Heart left ventricle (tissue), 16 donors: ENCODE results near the gene USP12. TPM values are rescaled to one million over a fixed set of nuclear protein-coding genes. Genes with fewer than 3 reads are reported as not detected.
A peak's percentile ranks its signal among the peaks of the same experiment; 100 is the strongest.
"Not testable (repeated sequence)": the region's sequence is repeated elsewhere in the genome, so short reads cannot be mapped to it uniquely, and the experiment has no call there.

ENCODE experiments used
- ATAC-seq, 4 donors: fragments of 200-7000 bp; cut with Tn5 transposase; one replicate each; pipeline ENCODE4 v1.9.1; 2020 to 2022; ENCODE audit warnings: moderate library complexity in 4 of 4, mild to moderate bottlenecking in 3 of 4, moderate number of reproducible peaks in 1 of 4
- DNase-seq, 5 donors: peaks; one replicate each; pipeline ENCODE4 v3.0.0-alpha.2; 2020
- H3K27ac ChIP-seq, 12 donors: fragments of 200-600 bp; sonication (generic) in 4 of 12; one replicate each; pipeline versions ENCODE4 v1.5.0 to v1.8.0; 2016 to 2022; ENCODE audit warnings: mild to moderate bottlenecking in 2 of 12
- H3K27me3 ChIP-seq, 9 donors: fragments of 200-600 bp; sonication (generic) in 2 of 9; one replicate each; pipeline versions ENCODE4 v1.5.1 to v1.8.0; 2016 to 2022; ENCODE audit warnings: mild to moderate bottlenecking in 3 of 9
- H3K36me3 ChIP-seq, 9 donors: fragments of 200-600 bp; sonication (generic) in 2 of 9; one replicate each; pipeline versions ENCODE4 v1.5.0 to v1.8.0; 2018 to 2022; ENCODE audit warnings: mild to moderate bottlenecking in 2 of 9
- H3K4me1 ChIP-seq, 12 donors: fragments of 200-600 bp; sonication (generic) in 4 of 12; one replicate each; pipeline versions ENCODE4 v1.5.0 to v1.8.0; 2016 to 2022; ENCODE audit warnings: mild to moderate bottlenecking in 3 of 12
- H3K4me3 ChIP-seq, 12 donors: fragments of 200-600 bp; sonication (generic) in 4 of 12; one replicate each; pipeline versions ENCODE4 v1.5.0 to v1.8.0; 2017 to 2022; ENCODE audit warnings: mild to moderate bottlenecking in 9 of 12, moderate library complexity in 4 of 12
- H3K9me3 ChIP-seq, 12 donors: fragments of 200-600 bp; sonication (generic) in 4 of 12; one replicate each; pipeline versions ENCODE4 v1.5.0 to v1.8.0; 2016 to 2022; ENCODE audit warnings: mild to moderate bottlenecking in 1 of 12
- CTCF ChIP-seq, 12 donors: fragments of 200-600 bp; sonication (generic) in 4 of 12; IDR thresholded peaks; one replicate each; pipeline versions ENCODE4 v1.5.0 to v1.8.0; 2018 to 2022; ENCODE audit warnings: antibody characterized with exemption in 12 of 12, mild to moderate bottlenecking in 5 of 12
- POLR2A ChIP-seq, 2 donors: fragments of 450-650 bp; IDR thresholded peaks; one replicate each; pipeline ENCODE4 v1.6.1; 2017; ENCODE audit warnings: antibody characterized with exemption in 2 of 2, mild to moderate bottlenecking in 2 of 2, moderate library complexity in 2 of 2
- WGBS, 4 donors: extraction: QIAGEN DNeasy Blood & Tissue Kit in 2 of 4; methylation state at CpG; one replicate each; pipeline versions ENCODE4 v1.1.5 to v1.1.7; 2013 to 2018; 5-methylcytosine and 5-hydroxymethylcytosine counted together
- intact Hi-C, 10 donors: fragments of 100-400 bp; cut with DNase I; formaldehyde crosslinking; loops; one replicate each; pipeline versions ENCODE4 v1.11.1 to v1.14.2; 2022
- long read RNA-seq, 3 donors: library from polyadenylated mRNA; unstranded; transcript quantifications; one replicate each; pipeline ENCODE4 v2.0.0, GENCODE V29; 2020 to 2021
- polyA plus RNA-seq, 2 donors: library from polyadenylated mRNA; stranded (reverse); fragments of 200-250 nt; gene quantifications; one replicate each; pipeline ENCODE4 v1.2.3, GENCODE V29; 2013
- total RNA-seq, 9 donors: library from RNA; depleted of rRNA in 2 of 9; stranded (reverse); fragments of >200 nt in 2 of 9; fragmentation: NEBNext Ultra II Directional in 3 of 9; extraction: Animal tissue kit (Norgen Biotek cat#: 25700) in 3 of 9; gene quantifications; one replicate each; pipeline versions ENCODE4 v1.1.0 to v1.2.4, GENCODE V29; 2016 to 2023
- donor health status: ischemic (EF 13 %, LVEDD 7.1; RV severe dilation, severe dysfunction).
- donor health status: healthy with polysubstance abuse.
- donor health status: DM: no; HTN: yes; CAD: no.
- donor health status: DM: no; HTN: no; CAD: no.
- donor health status: ischemic (EF 25% LVEDD 6.9; RV normal size, moderate dysfunction).
- donor health status: ischemic (EF 25% LVEDD 5.7; RV mildly dilated, moderate dysfunction).
- donor health status: healthy.
- donor health status: DM: yes; HTN: yes; CAD: no.
- donor health status: ischemic (EF 35%, LVEDD 5.7; RV mildly dilated, moderate dysfunction).
- donor health status: nonischemic (EF 11% LVEDD 7.7; RV severe dilation, severe dysfunction).
- donor health status: DM: yes; HTN: yes; CAD: no.
- donor health status: PGD.
- donor health status: ischemic (EF 29% LVEDD 5.4; RV normal size, mild dysfunction).
- donor health status: nonischemic (EF 23%, LVEDD 6.1; RV moderate dilation, normal function).

USP12 gene
- total RNA-seq (10 to 100 TPM; 13.2 to 29.2 (median 20.8) TPM), polyA plus RNA-seq (10 to 100 TPM in 1 of 2 donors, 1 to 10 TPM in 1; 5.1 to 35.4 TPM)
- long read RNA-seq, donor 1, full-length matches to known transcripts, result 41 of 46 reads
- long read RNA-seq, donor 1, partial matches to known transcripts, result 4 of 46 reads
- long read RNA-seq, donor 1, other reads (novel, unspliced or antisense), result 1 of 46 reads
- long read RNA-seq, donor 2, full-length matches to known transcripts, result 1 of 15 reads
- long read RNA-seq, donor 2, partial matches to known transcripts, result 1 of 15 reads
- long read RNA-seq, donor 2, other reads (novel, unspliced or antisense), result 13 of 15 reads
- long read RNA-seq, donor 3, full-length matches to known transcripts, result 49 of 69 reads
- long read RNA-seq, donor 3, partial matches to known transcripts, result 11 of 69 reads
- long read RNA-seq, donor 3, other reads (novel, unspliced or antisense), result 9 of 69 reads

DNA sequence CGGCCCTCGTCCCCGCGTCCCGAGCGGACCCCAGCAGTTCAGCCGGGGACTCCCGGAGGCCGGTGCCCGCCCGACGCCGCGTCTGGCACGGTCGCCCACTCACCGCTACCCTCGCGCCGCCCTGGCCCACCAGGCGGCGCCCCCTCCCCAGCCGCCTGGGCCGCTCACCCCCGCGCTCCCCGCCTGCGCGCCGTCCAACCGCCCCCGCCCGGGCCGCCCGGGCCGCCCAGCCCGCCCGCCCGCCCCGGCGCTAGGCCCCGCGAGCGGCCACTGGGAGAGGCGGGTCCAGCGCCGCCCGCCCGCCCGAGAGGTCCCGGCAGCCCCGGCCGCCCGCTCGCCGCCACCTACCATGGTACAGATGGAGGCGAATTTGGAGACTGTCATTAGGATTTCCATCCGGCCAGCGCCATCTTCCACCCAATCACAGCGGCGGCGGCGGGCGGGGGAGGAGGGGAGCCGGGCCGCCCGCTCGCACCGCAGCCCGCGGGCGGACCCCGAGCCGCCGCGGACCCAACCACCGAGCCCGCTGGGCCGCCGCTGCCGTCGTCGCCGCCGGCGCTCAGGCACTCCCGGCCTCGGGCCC is at the start of gene USP12:
Gene USP12 (minus strand): TSS at position 568 of the 583 bp plus-strand sequence. CDS start 172 bp downstream, at position 396.
- TF ChIP-seq CTCF (IDR thresholded peaks at IDR 0.05), result peak in 4 of 12 donors; percentile 3 to 16 (median 12)
- no peak for TF ChIP-seq POLR2A (IDR thresholded peaks at IDR 0.05)
- WGBS, 4 donors, result 0 to 2% (median 1%) methylated on average over 9 to 88 of the region's 88 CpGs
- peak in 4 of 5 donors; percentile 35 to 68 (median 42) for DNase-seq
- Histone ChIP-seq H3K27ac (peak within 1 kb of the TSS; percentile 76 to 99 (median 93)), H3K4me3 (peak within 1 kb of the TSS; percentile 59 to 93 (median 75)), H3K9me3 (no peaks in the 10 kb centered on the region), H3K4me1 (peaks cover 8 to 54% (median 40%) of the 10 kb centered on the region in 12 donors), H3K27me3 (no peaks in the 10 kb centered on the region), H3K36me3 (no peaks in the 10 kb centered on the region)
- ATAC-seq, result peak in 2 of 4 donors; percentile 10 to 13
- intact Hi-C loops, result loop anchor here in 9 of 10 donors (1.0 to 10.0 kb wide), 9 partner anchors 79 to 187 kb away; partner anchors contain the start of genes RPL21 (in 8 of the 9) and RASL11A (in 1 of the 9)

- intact Hi-C loops, result no loop called here
- Histone ChIP-seq H3K4me1 (no peaks in the 10 kb centered on the region), H3K27me3 (no peaks in the 10 kb centered on the region), H3K9me3 (peaks cover 0 to 5% (median 0%) of the 10 kb centered on the region in 12 donors), H3K36me3 (no peaks in the 10 kb centered on the region), H3K4me3 (no peak overlapping the region), H3K27ac (no peak overlapping the region)
- no peak for ATAC-seq
- 88 to 96% (median 89%) methylated on average over 7 to 19 of the region's 19 CpGs for WGBS, 4 donors
- no peak for DNase-seq
- no peak for TF ChIP-seq POLR2A (IDR thresholded peaks at IDR 0.05)
- no peak for TF ChIP-seq CTCF (IDR thresholded peaks at IDR 0.05)
These were observed 48.0 kb upstream of the USP12 start for GRCh38 chr13:27219611-27220010.

DNA sequence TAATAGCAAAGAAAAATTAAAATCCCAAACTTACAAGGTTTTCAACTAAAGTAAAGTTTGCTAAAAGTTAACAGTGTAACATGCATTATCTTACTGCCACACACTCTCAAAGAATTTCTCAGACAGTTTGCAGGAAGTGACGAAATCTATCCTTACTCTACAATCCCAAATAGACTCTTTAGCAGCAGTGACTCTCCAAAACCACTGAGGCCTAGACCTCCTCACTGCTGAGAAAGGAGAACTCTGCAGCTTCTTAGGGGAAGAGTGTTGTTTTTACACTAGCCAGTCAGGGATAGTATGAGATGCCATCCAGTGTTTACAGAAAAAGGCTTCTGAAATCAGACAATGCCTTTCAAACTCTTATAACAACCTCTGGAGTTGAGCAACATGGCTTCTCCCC is 47.2 kb upstream of the USP12 start:
- H3K4me3 ChIP-seq, H3K4me1 ChIP-seq, H3K27ac ChIP-seq, DNase-seq, H3K27me3 ChIP-seq, intact Hi-C loops, H3K9me3 ChIP-seq, H3K36me3 ChIP-seq, ATAC-seq: not testable (repeated sequence)
- 76 to 84% (median 79%) methylated on average over 1 of the region's 1 CpG for WGBS, 4 donors

- WGBS, 4 donors, result 55 to 61% (median 57%) methylated on average over 2 of the region's 2 CpGs
- ATAC-seq, intact Hi-C loops, H3K9me3 ChIP-seq, H3K4me1 ChIP-seq, DNase-seq, H3K36me3 ChIP-seq, H3K4me3 ChIP-seq, H3K27me3 ChIP-seq, H3K27ac ChIP-seq: not testable (repeated sequence)
These were observed 46.2 kb upstream of the USP12 start for GRCh38 chr13:27217791-27218190.

GRCh38 chr13:27213386-27213785 is 41.8 kb upstream of the USP12 start:
- H3K27me3 ChIP-seq, DNase-seq, ATAC-seq, H3K4me3 ChIP-seq, H3K27ac ChIP-seq, intact Hi-C loops, H3K4me1 ChIP-seq, H3K36me3 ChIP-seq: not testable (repeated sequence)
- peaks cover 0 to 20% (median 0%) of the 10 kb centered on the region in 12 donors for H3K9me3 ChIP-seq
- 82 to 93% (median 90%) methylated on average over 5 of the region's 5 CpGs for WGBS, 4 donors
